HepG2 (cell line): ENCODE measurements around the gene PNO1. TPM values are rescaled to one million over a fixed set of nuclear protein-coding genes. Genes with fewer than 3 reads are reported as not detected.

Experiments used
- AHR ChIP-seq: IDR thresholded peaks from 2 replicates; pipeline ENCODE4 v1.6.1; 2018; ENCODE audit warnings: missing genetic modification reagents, missing compliant biosample characterization
- ETS1 ChIP-seq: sonication (generic); formaldehyde crosslinking; IDR thresholded peaks from 2 replicates; pipeline ENCODE4 v1.4.0; 2020; ENCODE audit warnings: missing genetic modification reagents
- HES4 ChIP-seq: sonication (generic); formaldehyde crosslinking; IDR thresholded peaks from 2 replicates; pipeline ENCODE4 v1.9.0; 2021; ENCODE audit warnings: mild to moderate bottlenecking, missing genetic modification reagents, borderline replicate concordance
- HOXA7 ChIP-seq: sonication (generic); formaldehyde crosslinking; IDR thresholded peaks from 2 replicates; pipeline ENCODE4 v1.8.1; 2022; ENCODE audit warnings: mild to moderate bottlenecking, missing genetic modification reagents, moderate library complexity
- JUNB ChIP-seq: sonication (generic); formaldehyde crosslinking; IDR thresholded peaks from 2 replicates; pipeline ENCODE4 v1.8.0; 2022; ENCODE audit warnings: missing genetic modification reagents, mild to moderate bottlenecking, borderline replicate concordance
- MEIS2 ChIP-seq: sonication (generic); formaldehyde crosslinking; IDR thresholded peaks from 2 replicates; pipeline ENCODE4 v1.9.0; 2021; ENCODE audit warnings: mild to moderate bottlenecking, missing genetic modification reagents
- RARG ChIP-seq: sonication (generic); formaldehyde crosslinking; IDR thresholded peaks from 2 replicates; pipeline ENCODE4 v1.4.0; 2020; ENCODE audit warnings: low read depth, mild to moderate bottlenecking, missing genetic modification reagents
- SP5 ChIP-seq: IDR thresholded peaks from 2 replicates; pipeline ENCODE4 v1.6.1; 2016; ENCODE audit warnings: low read depth, borderline replicate concordance
- ZBTB7A ChIP-seq: sonication (generic); formaldehyde crosslinking; IDR thresholded peaks from 2 replicates; pipeline ENCODE4 v1.8.0; 2022; ENCODE audit warnings: mild to moderate bottlenecking, missing genetic modification reagents
- ZBTB7B ChIP-seq: sonication (generic); formaldehyde crosslinking; IDR thresholded peaks from 2 replicates; pipeline ENCODE4 v1.4.0; 2020; ENCODE audit warnings: missing genetic modification reagents
- ZNF451 ChIP-seq: sonication (generic); formaldehyde crosslinking; IDR thresholded peaks from 2 replicates; pipeline ENCODE4 v1.5.0; 2020; ENCODE audit warnings: mild to moderate bottlenecking, missing genetic modification reagents
- ZNF564 ChIP-seq: sonication (generic); formaldehyde crosslinking; IDR thresholded peaks from 2 replicates; pipeline ENCODE4 v1.8.1; 2023; ENCODE audit warnings: mild to moderate bottlenecking, missing genetic modification reagents
- ZNF788 ChIP-seq: sonication (generic); formaldehyde crosslinking; IDR thresholded peaks from 2 replicates; pipeline ENCODE4 v1.5.0; 2020; ENCODE audit warnings: mild to moderate bottlenecking, missing genetic modification reagents, borderline replicate concordance
- polyA plus RNA-seq, 8 experiments: library from polyadenylated mRNA; depleted of rRNA in 3 of 8; stranded (reverse) in 7 of 8; unstranded in 1 of 8; fragments of >200 nt; fragmentation: Illumina TruSeq in 4 of 8; extraction: Trizol in 4 of 8; gene quantifications; 2 replicates each; pipeline versions ENCODE4 v1.2.1 to v1.2.3, GENCODE V29; 2011 to 2016; ENCODE audit warnings: low read depth in 4 of 8, missing spikeins in 1 of 8, mixed read lengths in 1 of 8; ENCODE audit not compliant: insufficient read depth in 1 of 8
- total RNA-seq, 5 experiments: library from RNA; depleted of rRNA; stranded (reverse); fragments of >200 nt; fragmentation: Illumina TruSeq; extraction: Trizol; gene quantifications; 2 replicates each; pipeline ENCODE4 v1.2.3, GENCODE V29; 2016; ENCODE audit warnings: low read depth in 1 of 5
- TF ChIP-seq, protein P1 (sequence below), 2 experiments: sonication (generic) in 1 of 2; formaldehyde crosslinking in 1 of 2; IDR thresholded peaks; 2 replicates each; pipeline versions ENCODE4 v1.5.1 to v1.6.1; 2011 to 2020; ENCODE audit warnings: borderline replicate concordance in 1 of 2, low read depth in 1 of 2, low read length in 1 of 2, mild to moderate bottlenecking in 1 of 2, missing genetic modification reagents in 1 of 2, moderate library complexity in 1 of 2
- TF ChIP-seq, protein P2 (sequence below): sonication (generic); formaldehyde crosslinking; IDR thresholded peaks from 2 replicates; pipeline ENCODE4 v1.5.1; 2020; ENCODE audit warnings: mild to moderate bottlenecking, missing genetic modification reagents
- TF ChIP-seq, protein P3 (sequence below): fragments of 450-650 bp; IDR thresholded peaks from 2 replicates; pipeline ENCODE4 v1.6.1; 2017; ENCODE audit warnings: mild to moderate bottlenecking

Gene PNO1
- total and polyA plus RNA-seq, 2 of the 13 experiments (the other 11 are each of a cell fraction or from before 2014, with no cell fraction given): 12.8 to 48.5 TPM

- TF ChIP-seq, protein P1, sequence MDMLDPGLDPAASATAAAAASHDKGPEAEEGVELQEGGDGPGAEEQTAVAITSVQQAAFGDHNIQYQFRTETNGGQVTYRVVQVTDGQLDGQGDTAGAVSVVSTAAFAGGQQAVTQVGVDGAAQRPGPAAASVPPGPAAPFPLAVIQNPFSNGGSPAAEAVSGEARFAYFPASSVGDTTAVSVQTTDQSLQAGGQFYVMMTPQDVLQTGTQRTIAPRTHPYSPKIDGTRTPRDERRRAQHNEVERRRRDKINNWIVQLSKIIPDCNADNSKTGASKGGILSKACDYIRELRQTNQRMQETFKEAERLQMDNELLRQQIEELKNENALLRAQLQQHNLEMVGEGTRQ (IDR thresholded peaks at IDR 0.05; ENCODE audit: low read depth, low read length): 0 out of 2 replicates have a peak, but pooled peaks have one; percentile 18
- TF ChIP-seq, protein P1 (CRISPR knock-in tag; IDR thresholded peaks at IDR 0.05; ENCODE audit: borderline replicate concordance): peak; percentile 84
- TF ChIP-seq ZNF564 (CRISPR knock-in tag) (peak; percentile 86; the same call in 1 of the 2 replicates), SP5 (CRISPR knock-in tag) (peak; percentile 75), ZNF788 (CRISPR knock-in tag) (peak; percentile 76), ZBTB7B (CRISPR knock-in tag) (peak; percentile 59; the same call in 1 of the 2 replicates), HES4 (no peak), ZNF451 (0 out of 2 replicates have a peak, but pooled peaks have one; percentile 44), ZBTB7A (0 out of 2 replicates have a peak, but pooled peaks have one; percentile 26), RARG (CRISPR knock-in tag) (no peak), HOXA7 (CRISPR knock-in tag) (no peak), JUNB (CRISPR knock-in tag) (no peak), ETS1 (no peak), AHR (peak; percentile 80; the same call in 1 of the 2 replicates), MEIS2 (0 out of 2 replicates have a peak, but pooled peaks have one; percentile 43)
- TF ChIP-seq, protein P2, sequence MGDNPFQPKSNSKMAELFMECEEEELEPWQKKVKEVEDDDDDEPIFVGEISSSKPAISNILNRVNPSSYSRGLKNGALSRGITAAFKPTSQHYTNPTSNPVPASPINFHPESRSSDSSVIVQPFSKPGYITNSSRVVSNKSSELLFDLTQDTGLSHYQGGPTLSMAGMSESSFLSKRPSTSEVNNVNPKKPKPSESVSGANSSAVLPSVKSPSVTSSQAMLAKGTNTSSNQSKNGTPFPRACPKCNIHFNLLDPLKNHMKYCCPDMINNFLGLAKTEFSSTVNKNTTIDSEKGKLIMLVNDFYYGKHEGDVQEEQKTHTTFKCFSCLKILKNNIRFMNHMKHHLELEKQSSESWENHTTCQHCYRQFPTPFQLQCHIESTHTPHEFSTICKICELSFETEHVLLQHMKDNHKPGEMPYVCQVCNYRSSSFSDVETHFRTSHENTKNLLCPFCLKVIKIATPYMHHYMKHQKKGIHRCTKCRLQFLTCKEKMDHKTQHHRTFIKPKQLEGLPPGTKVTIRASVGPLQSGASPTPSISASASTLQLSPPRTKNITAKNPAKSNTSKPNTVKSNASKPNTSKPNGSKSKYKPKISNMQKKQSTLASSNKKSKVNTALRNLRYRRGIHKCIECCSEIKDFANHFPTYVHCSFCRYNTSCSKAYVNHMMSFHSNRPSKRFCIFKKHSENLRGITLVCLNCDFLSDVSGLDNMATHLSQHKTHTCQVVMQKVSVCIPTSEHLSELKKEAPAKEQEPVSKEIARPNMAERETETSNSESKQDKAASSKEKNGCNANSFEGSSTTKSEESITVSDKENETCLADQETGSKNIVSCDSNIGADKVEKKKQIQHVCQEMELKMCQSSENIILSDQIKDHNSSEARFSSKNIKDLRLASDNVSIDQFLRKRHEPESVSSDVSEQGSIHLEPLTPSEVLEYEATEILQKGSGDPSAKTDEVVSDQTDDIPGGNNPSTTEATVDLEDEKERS: peak; percentile 64; the same call in 1 of the 2 replicates
- TF ChIP-seq, protein P3, sequence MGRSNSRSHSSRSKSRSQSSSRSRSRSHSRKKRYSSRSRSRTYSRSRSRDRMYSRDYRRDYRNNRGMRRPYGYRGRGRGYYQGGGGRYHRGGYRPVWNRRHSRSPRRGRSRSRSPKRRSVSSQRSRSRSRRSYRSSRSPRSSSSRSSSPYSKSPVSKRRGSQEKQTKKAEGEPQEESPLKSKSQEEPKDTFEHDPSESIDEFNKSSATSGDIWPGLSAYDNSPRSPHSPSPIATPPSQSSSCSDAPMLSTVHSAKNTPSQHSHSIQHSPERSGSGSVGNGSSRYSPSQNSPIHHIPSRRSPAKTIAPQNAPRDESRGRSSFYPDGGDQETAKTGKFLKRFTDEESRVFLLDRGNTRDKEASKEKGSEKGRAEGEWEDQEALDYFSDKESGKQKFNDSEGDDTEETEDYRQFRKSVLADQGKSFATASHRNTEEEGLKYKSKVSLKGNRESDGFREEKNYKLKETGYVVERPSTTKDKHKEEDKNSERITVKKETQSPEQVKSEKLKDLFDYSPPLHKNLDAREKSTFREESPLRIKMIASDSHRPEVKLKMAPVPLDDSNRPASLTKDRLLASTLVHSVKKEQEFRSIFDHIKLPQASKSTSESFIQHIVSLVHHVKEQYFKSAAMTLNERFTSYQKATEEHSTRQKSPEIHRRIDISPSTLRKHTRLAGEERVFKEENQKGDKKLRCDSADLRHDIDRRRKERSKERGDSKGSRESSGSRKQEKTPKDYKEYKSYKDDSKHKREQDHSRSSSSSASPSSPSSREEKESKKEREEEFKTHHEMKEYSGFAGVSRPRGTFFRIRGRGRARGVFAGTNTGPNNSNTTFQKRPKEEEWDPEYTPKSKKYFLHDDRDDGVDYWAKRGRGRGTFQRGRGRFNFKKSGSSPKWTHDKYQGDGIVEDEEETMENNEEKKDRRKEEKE: no peak
Observed at GRCh38 chr2:68157402-68158133, at the start of gene PNO1 (continued).
